ENCODE results near the gene CFAP90. TPM values are rescaled to one million over a fixed set of nuclear protein-coding genes. Genes with fewer than 3 reads are reported as not detected.

The CFAP90 gene
- total and polyA plus RNA-seq, 4 donors = 13.0 to 29.8 (median 15.6) TPM

DNA sequence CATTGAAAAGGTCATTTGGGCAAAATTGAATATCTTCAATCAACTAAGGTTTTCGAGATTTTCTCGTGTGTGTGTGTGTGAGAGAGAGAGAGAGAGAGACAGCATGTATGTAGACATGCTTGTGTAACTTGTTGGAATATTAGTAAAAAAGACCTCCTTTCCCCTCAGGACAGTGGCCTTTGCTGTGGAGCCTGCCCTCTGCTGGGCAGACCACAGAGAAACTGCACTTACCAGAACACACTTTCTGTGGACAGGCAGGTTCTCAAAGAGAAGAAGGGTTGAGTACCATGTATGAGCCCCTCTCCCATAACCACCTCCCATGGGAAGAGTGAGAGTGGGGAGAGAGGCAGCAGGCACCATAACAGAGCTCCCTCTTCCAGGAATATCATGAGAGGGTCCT is 45.6 kb downstream of the CFAP90 start:
- TF ChIP-seq CTCF (IDR thresholded peaks at IDR 0.05; ENCODE audit: control extremely low read depth, extremely low read depth) = no peak
- 92 to 94% methylated on average over 2 of the region's 2 CpGs for WGBS, 2 donors
- Histone ChIP-seq H3K27me3 (ENCODE audit: control insufficient read depth in 3 of 3, insufficient read depth in 3 of 3, low read length in 2 of 3) (no peaks in the 10 kb centered on the region), H3K36me3 (ENCODE audit: control insufficient read depth in 4 of 4, insufficient read depth in 4 of 4, low read length in 4 of 4) (no peaks in the 10 kb centered on the region), H3K27ac (ENCODE audit: low read depth in 1 of 2, low read length in 1 of 2) (no peak overlapping the region), H3K4me3 (no peak overlapping the region), H3K9ac (ENCODE audit: insufficient read depth in 1 of 2, low read length in 2 of 2) (no peak overlapping the region), H3K9me3 (ENCODE audit: control insufficient read depth in 4 of 4, insufficient read depth in 3 of 4, low read length in 3 of 4) (peaks cover 0 to 1% (median 0%) of the 10 kb centered on the region in 4 donors), H3K4me1 (ENCODE audit: control insufficient read depth in 5 of 5, insufficient read depth in 5 of 5, low read length in 5 of 5) (peaks cover 0 to 1% (median 0%) of the 10 kb centered on the region in 5 donors)
- no peak for ATAC-seq (ENCODE audit: insufficient read depth, low FRiP score)
- no peak for DNase-seq

DNA sequence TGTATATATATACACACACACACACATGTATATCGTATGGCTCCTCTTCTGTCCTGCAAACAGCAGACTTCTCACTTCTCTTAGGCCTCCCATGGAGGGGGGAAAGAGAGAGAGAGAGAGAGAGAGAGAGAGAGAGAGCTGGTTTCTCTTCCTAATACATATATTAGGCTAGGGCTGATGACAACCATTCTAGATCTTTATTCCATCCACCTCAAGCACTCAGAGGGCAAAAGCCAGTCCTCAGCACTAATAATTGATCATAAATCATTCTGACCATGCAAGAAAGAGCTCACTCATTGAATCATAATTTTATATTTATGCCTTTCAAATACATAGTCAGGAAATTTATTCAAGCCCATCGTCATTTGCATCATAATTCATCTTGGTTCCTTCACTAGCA is 47.0 kb downstream of the CFAP90 start:
- H3K9ac ChIP-seq (ENCODE audit: insufficient read depth in 1 of 2, low read length in 2 of 2) = no peak overlapping the region
- TF ChIP-seq CTCF (IDR thresholded peaks at IDR 0.05; ENCODE audit: control extremely low read depth, extremely low read depth) = no peak
- no peak for ATAC-seq (ENCODE audit: insufficient read depth, low FRiP score)
- peaks cover 0 to 1% (median 0%) of the 10 kb centered on the region in 5 donors for H3K4me1 ChIP-seq (ENCODE audit: control insufficient read depth in 5 of 5, insufficient read depth in 5 of 5, low read length in 5 of 5)
- DNase-seq = no peak
- H3K27me3 ChIP-seq (ENCODE audit: control insufficient read depth in 3 of 3, insufficient read depth in 3 of 3, low read length in 2 of 3) = no peaks in the 10 kb centered on the region
- no peak overlapping the region for H3K27ac ChIP-seq (ENCODE audit: low read depth in 1 of 2, low read length in 1 of 2)
- H3K9me3 ChIP-seq (ENCODE audit: control insufficient read depth in 4 of 4, insufficient read depth in 3 of 4, low read length in 3 of 4) = peaks cover 0 to 1% (median 0%) of the 10 kb centered on the region in 4 donors
- no peak overlapping the region for H3K4me3 ChIP-seq
- WGBS, 2 donors = 36 to 63% methylated on average over 2 of the region's 2 CpGs
- no peaks in the 10 kb centered on the region for H3K36me3 ChIP-seq (ENCODE audit: control insufficient read depth in 4 of 4, insufficient read depth in 4 of 4, low read length in 4 of 4)

DNA sequence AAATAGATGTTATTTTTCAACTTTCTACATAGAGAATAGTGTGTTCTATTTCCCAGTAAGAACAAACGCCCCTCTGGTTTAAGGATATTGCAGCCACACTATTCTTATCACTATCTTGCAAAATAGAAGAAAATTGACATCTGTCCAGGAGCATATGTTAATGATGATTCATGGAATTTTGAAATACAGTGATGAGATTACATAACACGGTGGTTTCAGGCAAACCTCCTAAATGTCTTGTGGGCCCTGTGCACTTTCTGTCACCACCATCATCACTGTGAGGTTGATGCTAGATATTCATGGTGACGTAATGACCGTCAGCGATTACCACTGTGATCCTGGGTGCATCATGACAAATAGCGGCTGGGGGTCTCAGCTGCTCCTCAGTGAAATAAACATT is 48.1 kb downstream of the CFAP90 start:
- WGBS, 2 donors = 29 to 59% methylated on average over 6 of the region's 6 CpGs

More for the DNA sequence above, 48.1 kb downstream of the CFAP90 start:
- ATAC-seq (ENCODE audit: insufficient read depth, low FRiP score) (no peak), DNase-seq (no peak)
- Histone ChIP-seq H3K4me1 (ENCODE audit: control insufficient read depth in 5 of 5, insufficient read depth in 5 of 5, low read length in 5 of 5) (peaks cover 0 to 1% (median 0%) of the 10 kb centered on the region in 5 donors), H3K27ac (ENCODE audit: low read depth in 1 of 2, low read length in 1 of 2) (no peak overlapping the region), H3K9me3 (ENCODE audit: control insufficient read depth in 4 of 4, insufficient read depth in 3 of 4, low read length in 3 of 4) (peaks cover 0 to 3% (median 0%) of the 10 kb centered on the region in 4 donors), H3K27me3 (ENCODE audit: control insufficient read depth in 3 of 3, insufficient read depth in 3 of 3, low read length in 2 of 3) (no peaks in the 10 kb centered on the region), H3K4me3 (no peak overlapping the region), H3K9ac (ENCODE audit: insufficient read depth in 1 of 2, low read length in 2 of 2) (no peak overlapping the region), H3K36me3 (ENCODE audit: control insufficient read depth in 4 of 4, insufficient read depth in 4 of 4, low read length in 4 of 4) (no peaks in the 10 kb centered on the region)
- TF ChIP-seq CTCF (IDR thresholded peaks at IDR 0.05; ENCODE audit: control extremely low read depth, extremely low read depth) = no peak

Measured in lung (tissue), 12 donors.